Effector memory CD8-positive, alpha-beta T cell (primary cell): ENCODE results near the gene LMO7.
"Not testable (repeated sequence)": the region's sequence is repeated elsewhere in the genome, so short reads cannot be mapped to it uniquely, and the experiment has no call there.

Experiments used
- ATAC-seq: fragments of 150-1000 bp; cut with Tn5 transposase; replicated peaks from 2 replicates; pipeline ENCODE4 v1.10.0; 2021; ENCODE audit warnings: mild to moderate bottlenecking, moderate library complexity
- DNase-seq, 3 experiments: peaks; one replicate each; pipeline ENCODE4 v3.0.0; 2021
- H3K27ac Mint-ChIP-seq, 2 donors: one replicate each; pipeline ENCODE4 v1.8.0; 2022; ENCODE audit warnings: mild to moderate bottlenecking in 2 of 2, mixed read lengths in 2 of 2, moderate library complexity in 2 of 2
- H3K27me3 Mint-ChIP-seq, 2 donors: one replicate each; pipeline ENCODE4 v1.8.0; 2022; ENCODE audit warnings: mixed read lengths in 2 of 2
- H3K36me3 Mint-ChIP-seq: one replicate; pipeline ENCODE4 v1.8.0; 2022; ENCODE audit warnings: mild to moderate bottlenecking, moderate library complexity, mixed read lengths; ENCODE audit not compliant: insufficient read depth
- H3K4me1 Mint-ChIP-seq, 2 donors: one replicate each; pipeline ENCODE4 v1.8.0; 2022; ENCODE audit warnings: low read depth in 2 of 2, mixed read lengths in 2 of 2
- H3K4me3 Mint-ChIP-seq, 2 donors: one replicate each; pipeline ENCODE4 v1.8.0; 2022; ENCODE audit warnings: mild to moderate bottlenecking in 2 of 2, mixed read lengths in 2 of 2, moderate library complexity in 2 of 2
- H3K9me3 Mint-ChIP-seq, 2 donors: one replicate each; pipeline ENCODE4 v1.8.0; 2022; ENCODE audit warnings: mixed read lengths in 2 of 2

LMO7 gene

DNA sequence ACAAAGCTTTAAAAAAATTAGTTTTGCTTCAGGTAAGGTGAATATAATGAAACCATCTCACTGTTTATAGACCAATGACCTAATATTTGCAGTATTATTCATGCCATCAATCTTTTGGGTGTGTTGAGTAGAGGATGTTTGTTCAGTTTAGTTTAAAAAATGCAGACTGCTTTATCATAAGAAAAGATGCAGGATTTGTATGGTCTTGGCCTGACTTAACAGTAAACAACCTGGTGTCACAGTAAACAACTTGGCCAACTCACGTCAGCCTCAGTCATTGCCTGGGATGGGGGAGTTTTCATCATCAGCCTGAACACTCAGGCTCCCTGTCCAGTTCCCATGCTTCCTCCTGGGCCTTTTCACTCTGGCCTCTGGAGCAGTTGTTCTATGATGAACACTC lies 55.1 kb downstream of the LMO7 start:
- no peaks in the 10 kb centered on the region for H3K36me3 Mint-ChIP-seq

GRCh38 chr13:75693227-75693626 lies 57.1 kb downstream of the LMO7 start:
- DNase-seq (no peak), ATAC-seq (no peak)
- no peaks in the 10 kb centered on the region for H3K27me3 Mint-ChIP-seq
- H3K9me3 Mint-ChIP-seq = no peaks in the 10 kb centered on the region
- H3K4me3 Mint-ChIP-seq = no peak overlapping the region
- H3K36me3 Mint-ChIP-seq = no peaks in the 10 kb centered on the region
- H3K27ac Mint-ChIP-seq = no peak overlapping the region
- no peaks in the 10 kb centered on the region for H3K4me1 Mint-ChIP-seq

More for the DNA sequence above, 55.1 kb downstream of the LMO7 start:
- Mint-ChIP-seq H3K4me1 (no peaks in the 10 kb centered on the region), H3K4me3 (no peak overlapping the region), H3K9me3 (no peaks in the 10 kb centered on the region), H3K27ac (no peak overlapping the region), H3K27me3 (no peaks in the 10 kb centered on the region)
- DNase-seq (no peak), ATAC-seq (no peak)

DNA sequence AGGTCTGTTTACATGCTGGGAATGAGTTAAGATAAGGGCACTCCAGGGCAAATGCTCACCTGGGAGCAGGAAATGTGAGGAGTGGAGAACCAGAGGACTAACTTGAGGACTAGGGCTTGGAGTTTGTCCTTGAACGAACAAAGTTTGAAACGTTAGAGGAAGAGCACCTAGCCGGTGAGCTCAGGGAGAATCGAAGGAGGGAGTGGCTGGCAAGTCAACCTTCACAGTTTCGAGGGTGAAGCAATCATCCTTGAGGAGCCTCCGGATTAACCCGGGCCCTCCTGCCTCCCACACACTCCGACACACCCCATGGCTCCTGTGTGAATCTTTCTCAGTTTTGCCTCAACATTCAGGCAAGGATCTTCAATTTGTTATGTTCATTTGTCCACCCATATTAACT lies 58.6 kb downstream of the LMO7 start:
- Mint-ChIP-seq H3K9me3 (no peaks in the 10 kb centered on the region), H3K27me3 (no peaks in the 10 kb centered on the region), H3K4me3 (no peak overlapping the region), H3K36me3 (no peaks in the 10 kb centered on the region), H3K27ac (no peak overlapping the region), H3K4me1 (no peaks in the 10 kb centered on the region)
- no peak for ATAC-seq
- DNase-seq = no peak

- not testable (repeated sequence) for H3K4me1 Mint-ChIP-seq, H3K27ac Mint-ChIP-seq, H3K36me3 Mint-ChIP-seq, H3K27me3 Mint-ChIP-seq, H3K9me3 Mint-ChIP-seq
- H3K4me3 Mint-ChIP-seq = peak overlapping the region in 1 of 2 donors; percentile 9
- peak; percentile 59 to 67 (median 64) for DNase-seq
- ATAC-seq = peak; percentile 66
Measured at GRCh38 chr13:75695908-75696307, 59.8 kb downstream of the LMO7 start.

DNA sequence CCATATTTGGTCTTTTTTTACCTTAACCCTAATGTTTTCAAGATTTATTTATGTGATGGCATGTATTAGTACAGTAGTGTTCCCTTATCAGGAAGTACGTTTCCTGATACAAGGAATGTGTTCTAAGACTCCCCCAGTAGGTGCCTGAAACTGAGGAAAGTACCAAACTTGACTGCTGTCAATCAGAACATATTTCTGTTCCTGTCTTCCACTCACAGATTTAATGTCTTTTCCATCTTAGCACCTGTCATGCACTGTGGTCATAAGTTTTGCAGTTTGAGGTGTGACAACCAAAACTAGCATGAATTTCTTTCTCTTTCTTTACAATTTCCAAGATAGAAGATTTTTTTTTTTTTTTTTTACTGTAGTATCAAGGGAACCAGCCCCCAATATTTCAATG lies 62.9 kb downstream of the LMO7 start:
- Mint-ChIP-seq H3K27ac (no peak overlapping the region), H3K36me3 (no peaks in the 10 kb centered on the region), H3K27me3 (no peaks in the 10 kb centered on the region), H3K4me3 (no peak overlapping the region), H3K9me3 (no peaks in the 10 kb centered on the region), H3K4me1 (no peaks in the 10 kb centered on the region)
- ATAC-seq (no peak), DNase-seq (no peak)

GRCh38 chr13:75699717-75700116 lies 63.6 kb downstream of the LMO7 start:
- not testable (repeated sequence) for H3K27me3 Mint-ChIP-seq, H3K36me3 Mint-ChIP-seq, ATAC-seq, DNase-seq, H3K9me3 Mint-ChIP-seq, H3K27ac Mint-ChIP-seq, H3K4me3 Mint-ChIP-seq, H3K4me1 Mint-ChIP-seq

GRCh38 chr13:75700552-75700951 lies 64.4 kb downstream of the LMO7 start:
- no peak overlapping the region for H3K27ac Mint-ChIP-seq
- H3K36me3 Mint-ChIP-seq = no peaks in the 10 kb centered on the region
- peaks cover 4 to 7% of the 10 kb centered on the region in 2 donors for H3K4me1 Mint-ChIP-seq
- ATAC-seq (no peak), DNase-seq (no peak)
- no peaks in the 10 kb centered on the region for H3K27me3 Mint-ChIP-seq
- H3K4me3 Mint-ChIP-seq = no peak overlapping the region
- no peaks in the 10 kb centered on the region for H3K9me3 Mint-ChIP-seq

DNA sequence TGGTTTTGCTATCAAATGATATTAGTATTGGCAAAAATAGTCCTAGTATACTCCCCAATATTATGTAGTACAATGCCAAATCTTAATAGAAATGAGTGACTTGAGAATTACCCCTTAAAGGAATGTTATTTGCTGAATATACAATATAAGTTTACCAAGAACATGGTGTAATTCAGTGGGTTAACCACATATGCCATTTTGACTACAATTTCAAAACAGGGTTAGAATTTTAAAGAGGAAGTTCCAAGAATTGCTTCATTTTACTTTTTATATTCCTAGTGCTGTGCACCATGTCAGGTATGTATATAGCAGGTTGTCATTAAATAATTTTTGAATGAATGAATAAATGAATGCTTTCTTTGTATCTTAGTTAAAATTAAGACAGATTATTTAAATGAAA lies 66.3 kb downstream of the LMO7 start:
- ATAC-seq (no peak), DNase-seq (no peak)
- Mint-ChIP-seq H3K9me3 (no peaks in the 10 kb centered on the region), H3K27me3 (no peaks in the 10 kb centered on the region), H3K4me3 (no peak overlapping the region), H3K27ac (no peak overlapping the region), H3K36me3 (no peaks in the 10 kb centered on the region), H3K4me1 (peaks cover 4 to 7% of the 10 kb centered on the region in 2 donors)

GRCh38 chr13:75703769-75704168 lies 67.6 kb downstream of the LMO7 start:
- DNase-seq = no peak
- Mint-ChIP-seq H3K4me1 (peaks cover 4 to 7% of the 10 kb centered on the region in 2 donors), H3K27ac (no peak overlapping the region), H3K27me3 (no peaks in the 10 kb centered on the region), H3K9me3 (no peaks in the 10 kb centered on the region), H3K4me3 (no peak overlapping the region), H3K36me3 (no peaks in the 10 kb centered on the region)
- no peak for ATAC-seq

DNA sequence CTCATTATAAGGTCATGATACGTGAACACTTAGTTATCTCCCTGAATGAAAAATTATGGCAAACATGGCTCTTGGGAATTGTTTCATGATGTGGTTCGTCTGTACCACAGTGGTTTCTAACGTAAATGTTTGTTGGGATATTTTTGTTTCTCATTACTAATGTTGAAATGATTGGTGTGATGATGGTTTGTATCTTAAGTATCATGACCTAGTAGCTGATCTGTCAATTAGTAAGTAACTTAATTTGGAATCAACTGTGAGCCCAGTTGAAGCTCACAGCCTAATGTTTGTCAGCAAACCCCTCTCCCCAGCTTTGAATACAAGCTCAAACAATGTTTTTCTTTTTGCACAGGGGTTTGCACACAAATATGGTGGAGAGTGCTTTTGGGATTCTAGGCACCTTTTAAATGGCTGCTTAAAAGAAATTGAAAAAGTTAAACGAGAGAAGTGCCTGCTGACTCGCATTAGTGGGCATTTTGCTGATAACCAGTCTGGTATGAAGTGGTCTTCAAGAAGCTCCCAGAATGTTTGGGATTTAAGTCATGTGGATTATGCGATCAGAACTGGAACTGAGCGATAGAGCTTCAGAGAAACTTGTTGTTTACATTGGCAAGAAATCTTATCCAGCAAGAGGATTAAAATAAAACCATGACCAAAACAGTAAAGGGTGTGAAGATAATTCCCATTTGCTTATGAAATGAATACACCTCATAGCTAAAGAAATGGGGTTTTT lies 68.2 kb downstream of the LMO7 start:
- H3K27me3 Mint-ChIP-seq = no peaks in the 10 kb centered on the region
- H3K27ac Mint-ChIP-seq = peak overlapping the region; percentile 17 to 47
- no peaks in the 10 kb centered on the region for H3K36me3 Mint-ChIP-seq
- no peak for ATAC-seq
- peaks cover 4 to 7% of the 10 kb centered on the region in 2 donors for H3K4me1 Mint-ChIP-seq
- DNase-seq = no peak
- H3K4me3 Mint-ChIP-seq = no peak overlapping the region
- H3K9me3 Mint-ChIP-seq = no peaks in the 10 kb centered on the region

- no peak for ATAC-seq
- Mint-ChIP-seq H3K27ac (peak overlapping the region; percentile 17 to 47), H3K27me3 (no peaks in the 10 kb centered on the region), H3K4me3 (no peak overlapping the region), H3K36me3 (no peaks in the 10 kb centered on the region), H3K4me1 (peaks cover 4 to 7% of the 10 kb centered on the region in 2 donors), H3K9me3 (no peaks in the 10 kb centered on the region)
- no peak for DNase-seq
Measured at GRCh38 chr13:75704927-75705288, 68.8 kb downstream of the LMO7 start.

- no peaks in the 10 kb centered on the region for H3K36me3 Mint-ChIP-seq
- no peaks in the 10 kb centered on the region for H3K9me3 Mint-ChIP-seq
- DNase-seq (no peak), ATAC-seq (peak; percentile 66)
- peak overlapping the region in 1 of 2 donors; percentile 47 for H3K27ac Mint-ChIP-seq
- no peaks in the 10 kb centered on the region for H3K27me3 Mint-ChIP-seq
- peaks cover 4 to 7% of the 10 kb centered on the region in 2 donors for H3K4me1 Mint-ChIP-seq
- H3K4me3 Mint-ChIP-seq = no peak overlapping the region
Measured at GRCh38 chr13:75705395-75705794, 69.3 kb downstream of the LMO7 start.

DNA sequence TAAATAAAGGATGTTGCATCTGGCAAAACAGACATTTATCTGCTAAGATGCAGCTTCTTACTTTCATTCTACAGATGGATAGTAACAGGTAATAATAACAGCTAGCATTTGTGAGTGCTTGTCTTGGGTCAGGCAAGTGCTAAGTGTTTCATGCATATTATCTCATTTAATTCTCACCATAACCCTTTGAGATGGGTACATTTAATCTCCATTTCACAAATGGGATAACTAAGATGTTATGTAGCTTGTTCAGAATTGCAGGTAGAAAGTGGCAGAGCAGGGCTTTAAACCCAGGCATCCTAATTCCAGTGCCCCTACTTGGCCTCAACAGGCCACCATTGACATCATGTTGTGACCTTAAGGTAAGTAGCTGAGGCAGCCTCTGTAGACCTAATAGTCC lies 69.8 kb downstream of the LMO7 start:
- Mint-ChIP-seq H3K36me3 (no peaks in the 10 kb centered on the region), H3K27ac (no peak overlapping the region), H3K4me3 (no peak overlapping the region), H3K27me3 (no peaks in the 10 kb centered on the region), H3K4me1 (peaks cover 4 to 7% of the 10 kb centered on the region in 2 donors), H3K9me3 (no peaks in the 10 kb centered on the region)
- ATAC-seq = no peak
- no peak for DNase-seq

DNA sequence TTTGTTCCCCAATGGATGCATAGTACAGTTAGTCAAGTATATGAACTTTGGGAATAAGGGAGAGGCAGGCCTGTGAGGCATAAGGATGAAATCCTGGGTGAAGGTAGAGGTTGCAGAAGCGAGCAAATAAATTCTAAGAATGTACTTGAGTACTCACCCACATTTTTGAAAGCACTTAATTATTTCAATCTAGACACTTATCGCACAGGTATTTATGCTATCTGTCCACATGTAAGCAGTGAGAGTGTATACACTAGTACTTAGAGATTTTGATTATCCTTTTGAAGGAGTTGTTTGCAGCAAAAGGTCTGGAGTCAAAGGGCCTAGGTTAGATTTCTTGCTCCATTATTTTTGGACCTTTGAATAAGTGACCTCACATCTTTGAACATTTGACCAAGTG lies 77.7 kb downstream of the LMO7 start:
- Mint-ChIP-seq H3K27ac (no peak overlapping the region), H3K4me3 (no peak overlapping the region), H3K9me3 (no peaks in the 10 kb centered on the region), H3K36me3 (no peaks in the 10 kb centered on the region), H3K4me1 (no peaks in the 10 kb centered on the region), H3K27me3 (no peaks in the 10 kb centered on the region)
- ATAC-seq (no peak), DNase-seq (no peak)
